OCI-LY1 (cell line): Measurements from ENCODE around the gene CDH13.

Experiments
- H2AFZ ChIP-seq: fragments of 200-600 bp; sonication (generic), shearing (Covaris generic); 2 replicates; pipeline ENCODE4 v1.6.0; 2014; ENCODE audit warnings: antibody characterized with exemption, mild to moderate bottlenecking, low read length
- H3F3A ChIP-seq: fragments of 200-600 bp; sonication (generic), shearing (Covaris generic); 2 replicates; pipeline ENCODE4 v1.6.0; 2014; ENCODE audit warnings: mild to moderate bottlenecking, antibody characterized with exemption, low read length, moderate library complexity; ENCODE audit not compliant: insufficient read depth
- H3K27ac ChIP-seq: fragments of 200-600 bp; sonication (generic); 2 replicates; pipeline ENCODE4 v1.5.1; 2014; ENCODE audit warnings: low read length, mixed run types, mild to moderate bottlenecking, low read depth; ENCODE audit not compliant: poor library complexity, severe bottlenecking
- H3K27me3 ChIP-seq: fragments of 200-600 bp; sonication (generic); 2 replicates; pipeline ENCODE4 v1.6.0; 2014; ENCODE audit warnings: antibody characterized with exemption, mild to moderate bottlenecking, low read length, moderate library complexity; ENCODE audit not compliant: insufficient read depth
- H3K36me3 ChIP-seq: fragments of 200-600 bp; sonication (generic); 2 replicates; pipeline ENCODE4 v1.6.1; 2014; ENCODE audit warnings: mild to moderate bottlenecking, antibody characterized with exemption, low read length, moderate library complexity, mixed read lengths; ENCODE audit not compliant: insufficient read depth
- H3K4me1 ChIP-seq: fragments of 200-600 bp; sonication (generic); 2 replicates; pipeline ENCODE4 v1.5.1; 2014; ENCODE audit warnings: mild to moderate bottlenecking, low read length, moderate library complexity; ENCODE audit not compliant: insufficient read depth, severe bottlenecking
- H3K4me2 ChIP-seq: fragments of 200-600 bp; sonication (generic), shearing (Covaris generic); 2 replicates; pipeline ENCODE4 v1.6.1; 2014; ENCODE audit warnings: low read length
- H3K4me3 ChIP-seq: fragments of 200-600 bp; sonication (generic); 2 replicates; pipeline ENCODE4 v1.5.1; 2014; ENCODE audit warnings: low read length, low read depth, mild to moderate bottlenecking, mixed read lengths; ENCODE audit not compliant: poor library complexity, severe bottlenecking
- H3K79me2 ChIP-seq: fragments of 200-600 bp; shearing (Covaris generic); 2 replicates; pipeline ENCODE4 v1.6.1; 2016; ENCODE audit warnings: mixed run types, low read length, mixed read lengths; ENCODE audit not compliant: insufficient read depth
- H3K9ac ChIP-seq: fragments of 200-600 bp; sonication (generic), shearing (Covaris generic); 2 replicates; pipeline ENCODE4 v1.6.1; 2014; ENCODE audit warnings: mild to moderate bottlenecking, low read length, mixed read lengths
- H3K9me2 ChIP-seq: fragments of 200-600 bp; sonication (generic), shearing (Covaris generic); 2 replicates; pipeline ENCODE4 v1.6.1; 2014; ENCODE audit warnings: low read depth, mild to moderate bottlenecking, low read length, mixed read lengths
- H3K9me3 ChIP-seq: fragments of 200-600 bp; shearing (Covaris generic); 2 replicates; pipeline ENCODE4 v1.6.1; 2014; ENCODE audit warnings: low read length, mixed read lengths
- H4K20me1 ChIP-seq: fragments of 200-600 bp; sonication (generic), shearing (Covaris generic); 2 replicates; pipeline ENCODE4 v1.6.0; 2016; ENCODE audit warnings: mild to moderate bottlenecking, low read length; ENCODE audit not compliant: insufficient read depth
- CTCF ChIP-seq: fragments of 200-600 bp; sonication (generic), shearing (Covaris generic); IDR thresholded peaks from 2 replicates; pipeline ENCODE4 v1.5.1; 2017; ENCODE audit warnings: mild to moderate bottlenecking, antibody characterized with exemption, low read length, moderate library complexity, mixed read lengths
- EZH2 ChIP-seq: fragments of 200-600 bp; sonication (generic), shearing (Covaris generic); IDR thresholded peaks from 2 replicates; pipeline ENCODE4 v1.8.0; 2017; ENCODE audit warnings: borderline replicate concordance, mixed run types, mild to moderate bottlenecking, antibody characterized with exemption, low read length, moderate library complexity, mixed read lengths

CDH13 gene

DNA sequence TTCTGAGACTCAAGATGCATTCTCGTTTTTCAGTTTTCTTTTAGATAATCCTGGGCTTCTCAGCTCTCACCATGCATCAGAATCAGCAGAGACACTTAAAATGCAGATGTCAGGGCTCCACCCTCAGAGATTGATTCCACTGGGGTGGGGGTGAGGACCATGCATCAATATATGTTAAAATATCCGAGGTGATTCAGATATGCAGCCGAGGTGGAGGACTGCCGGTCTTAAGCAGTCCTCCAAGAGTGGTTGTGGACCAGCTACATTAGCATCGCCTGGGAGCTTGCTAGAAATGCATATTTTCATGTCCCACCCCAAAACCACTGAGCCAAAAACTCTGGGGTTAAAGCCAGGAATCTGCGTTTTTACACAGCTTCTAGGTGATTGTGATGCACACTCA, 501.3 kb downstream of the CDH13 start:
- Histone ChIP-seq H3K9ac (no peak overlapping the region), H4K20me1 (no peaks in the 10 kb centered on the region), H3K9me3 (peaks cover 14% of the 10 kb centered on the region), H3K36me3 (no peaks in the 10 kb centered on the region), H3K79me2 (no peaks in the 10 kb centered on the region), H3K9me2 (no peaks in the 10 kb centered on the region), H3K4me3 (no peak overlapping the region), H3K4me1 (no peaks in the 10 kb centered on the region), H3F3A (no peaks in the 10 kb centered on the region), H3K27ac (no peak overlapping the region), H3K27me3 (no peaks in the 10 kb centered on the region), H3K4me2 (no peak overlapping the region), H2AFZ (no peak overlapping the region)
- TF ChIP-seq CTCF (no peak), EZH2 (no peak)

- H3K9ac ChIP-seq, result no peak overlapping the region
- H2AFZ ChIP-seq, result no peak overlapping the region
- H3K9me2 ChIP-seq, result no peaks in the 10 kb centered on the region
Observed at GRCh38 chr16:83130039-83130438, 503.3 kb downstream of the CDH13 start.

GRCh38 chr16:83134638-83135037, 507.9 kb downstream of the CDH13 start:
- no peaks in the 10 kb centered on the region for H3K9me2 ChIP-seq
- no peaks in the 10 kb centered on the region for H4K20me1 ChIP-seq
- H3K27me3 ChIP-seq, result no peaks in the 10 kb centered on the region
- H2AFZ ChIP-seq, result no peak overlapping the region
- no peaks in the 10 kb centered on the region for H3K9me3 ChIP-seq
- no peak overlapping the region for H3K4me2 ChIP-seq
- no peak overlapping the region for H3K27ac ChIP-seq
- TF ChIP-seq EZH2 (no peak), CTCF (no peak)
- no peaks in the 10 kb centered on the region for H3K4me1 ChIP-seq
- no peaks in the 10 kb centered on the region for H3K36me3 ChIP-seq
- H3K4me3 ChIP-seq, result no peak overlapping the region
- no peaks in the 10 kb centered on the region for H3K79me2 ChIP-seq
- no peaks in the 10 kb centered on the region for H3F3A ChIP-seq
- H3K9ac ChIP-seq, result no peak overlapping the region

More at GRCh38 chr16:83130039-83130438, 503.3 kb downstream of the CDH13 start:
- Histone ChIP-seq H3F3A (no peaks in the 10 kb centered on the region), H3K27ac (no peak overlapping the region), H3K27me3 (no peaks in the 10 kb centered on the region), H3K79me2 (no peaks in the 10 kb centered on the region), H3K9me3 (peaks cover 10% of the 10 kb centered on the region), H4K20me1 (no peaks in the 10 kb centered on the region), H3K4me2 (no peak overlapping the region), H3K4me3 (no peak overlapping the region), H3K36me3 (no peaks in the 10 kb centered on the region), H3K4me1 (no peaks in the 10 kb centered on the region)
- TF ChIP-seq CTCF (no peak), EZH2 (no peak)
